Mononuclear cell (primary cell): ENCODE results near the gene PCSK4. TPM values are rescaled to one million over a fixed set of nuclear protein-coding genes. Genes with fewer than 3 reads are reported as not detected.

ENCODE experiments used
- H3K27me3 ChIP-seq: 2 replicates; pipeline ENCODE4 v1.6.0; 2011; ENCODE audit warnings: low read length, control low read depth; ENCODE audit not compliant: insufficient read depth
- H3K4me1 ChIP-seq: 2 replicates; pipeline ENCODE4 v1.5.1; 2011; ENCODE audit warnings: mild to moderate bottlenecking, low read length, control low read depth; ENCODE audit not compliant: insufficient read depth
- H3K4me3 ChIP-seq: 2 replicates; pipeline ENCODE4 v1.5.1; 2011; ENCODE audit warnings: mild to moderate bottlenecking, low read length, moderate library complexity
- H3K9me3 ChIP-seq: 2 replicates; pipeline ENCODE4 v1.5.1; 2011; ENCODE audit warnings: low read depth, mild to moderate bottlenecking, control low read depth, low read length
- total RNA-seq: library from RNA; depleted of rRNA; stranded (reverse); fragments of >200 nt; gene quantifications from one replicate; pipeline ENCODE4 v1.2.3, GENCODE V29; 2012

Gene PCSK4
- total RNA-seq, 1 donor, result 1.2 TPM

GRCh38 chr19:1452802-1453524 lies 37.2 kb downstream of the PCSK4 start:
- Histone ChIP-seq H3K27me3 (peaks cover 75% of the 10 kb centered on the region), H3K9me3 (no peaks in the 10 kb centered on the region), H3K4me3 (no peak overlapping the region), H3K4me1 (peaks cover 20% of the 10 kb centered on the region)

DNA sequence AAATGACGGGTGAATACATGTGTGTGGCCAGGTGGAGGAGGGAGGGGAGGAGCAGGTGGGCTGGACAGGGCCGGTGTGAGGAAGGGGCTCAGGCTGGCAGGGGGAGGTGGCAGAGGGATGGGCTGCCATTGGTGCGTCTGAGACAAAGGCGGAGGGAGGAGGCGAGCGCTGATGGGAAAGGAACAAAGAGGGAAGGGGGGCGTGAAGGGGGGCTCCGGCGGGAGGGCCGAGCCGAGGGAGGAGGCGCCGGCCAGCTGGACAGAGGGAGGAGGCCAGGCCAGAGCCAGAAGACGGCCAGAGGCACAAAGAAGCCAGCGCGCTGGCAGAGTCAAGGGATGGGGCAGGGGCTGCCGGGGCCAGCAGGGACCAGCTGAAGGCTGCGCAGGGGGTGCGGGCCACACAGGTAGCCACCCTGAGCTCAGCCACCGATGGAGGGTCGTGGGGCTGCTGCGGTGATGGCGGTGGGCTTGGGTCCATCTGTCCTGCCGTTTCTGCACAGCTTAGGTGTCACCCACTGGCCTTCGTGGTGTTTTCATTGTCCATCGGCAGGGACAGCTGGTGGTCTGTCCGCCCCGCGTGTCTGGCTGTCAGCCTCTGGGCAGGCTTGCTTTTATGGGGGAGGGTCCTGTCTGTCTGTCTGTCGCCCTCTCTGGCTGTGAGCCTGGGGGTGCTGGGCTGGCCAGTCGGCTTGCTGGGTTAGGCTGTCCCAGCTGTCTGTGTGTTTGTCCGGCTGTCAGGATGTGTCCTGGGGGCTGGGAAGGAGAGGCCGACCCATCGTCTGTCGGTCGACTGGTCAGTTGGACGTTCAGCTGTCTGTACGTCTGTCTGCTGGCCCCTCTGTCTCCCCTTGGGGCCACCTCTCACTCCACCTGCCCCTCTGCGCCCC lies 38.0 kb downstream of the PCSK4 start:
- H3K4me3 ChIP-seq, result no peak overlapping the region
- no peaks in the 10 kb centered on the region for H3K9me3 ChIP-seq
- H3K27me3 ChIP-seq, result peaks cover 78% of the 10 kb centered on the region
- H3K4me1 ChIP-seq, result peaks cover 21% of the 10 kb centered on the region

DNA sequence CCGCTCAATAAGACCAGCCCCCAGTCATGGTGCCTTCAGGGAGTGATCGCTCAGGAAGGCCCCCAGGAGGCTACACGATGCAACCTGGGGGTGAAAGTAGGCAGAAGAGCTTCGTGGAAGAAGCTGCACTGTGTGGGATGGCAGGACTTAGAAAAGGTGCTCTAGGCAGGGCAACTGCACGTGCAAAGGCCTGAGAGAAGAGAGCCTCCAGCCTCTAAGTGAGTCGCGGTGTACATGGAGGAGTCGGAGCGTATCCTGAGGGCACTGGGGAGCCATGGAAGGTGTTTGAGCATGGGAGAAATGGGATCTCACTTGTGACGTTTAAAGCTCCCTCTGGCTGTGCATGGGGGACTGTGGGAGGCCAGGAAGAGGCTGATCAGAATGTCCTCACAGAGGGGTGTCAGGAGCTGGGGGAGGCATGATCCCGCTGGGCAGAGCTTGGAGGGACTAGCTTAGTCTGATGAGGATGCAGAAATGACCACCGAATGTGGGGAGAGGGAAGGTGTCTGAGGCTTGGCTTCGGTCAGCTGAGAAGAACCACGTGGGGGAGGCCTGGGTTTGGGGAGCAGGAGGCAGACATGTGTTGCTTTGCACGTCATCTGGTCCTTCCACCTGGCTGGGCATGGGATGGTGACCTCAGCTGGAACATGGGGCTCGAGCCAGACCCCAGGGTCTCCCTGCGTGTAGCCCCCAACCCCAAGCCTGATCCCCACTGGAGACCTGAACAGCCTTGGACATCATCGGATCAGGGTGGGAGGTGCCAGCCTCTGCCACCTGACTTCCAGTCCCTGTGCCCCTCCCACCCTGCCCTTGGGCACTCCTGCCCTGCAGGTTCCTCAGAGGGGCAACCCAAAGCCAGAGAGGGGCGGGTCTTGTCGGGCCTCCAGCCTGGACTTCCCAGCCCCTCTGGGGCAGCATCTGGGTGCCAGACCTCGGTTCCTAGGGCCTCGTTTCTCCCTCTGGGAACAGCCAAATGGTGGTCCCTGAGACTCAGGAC lies 39.1 kb downstream of the PCSK4 start:
- peaks cover 31% of the 10 kb centered on the region for H3K4me1 ChIP-seq
- H3K4me3 ChIP-seq, result no peak overlapping the region
- peaks cover 76% of the 10 kb centered on the region for H3K27me3 ChIP-seq
- no peaks in the 10 kb centered on the region for H3K9me3 ChIP-seq

DNA sequence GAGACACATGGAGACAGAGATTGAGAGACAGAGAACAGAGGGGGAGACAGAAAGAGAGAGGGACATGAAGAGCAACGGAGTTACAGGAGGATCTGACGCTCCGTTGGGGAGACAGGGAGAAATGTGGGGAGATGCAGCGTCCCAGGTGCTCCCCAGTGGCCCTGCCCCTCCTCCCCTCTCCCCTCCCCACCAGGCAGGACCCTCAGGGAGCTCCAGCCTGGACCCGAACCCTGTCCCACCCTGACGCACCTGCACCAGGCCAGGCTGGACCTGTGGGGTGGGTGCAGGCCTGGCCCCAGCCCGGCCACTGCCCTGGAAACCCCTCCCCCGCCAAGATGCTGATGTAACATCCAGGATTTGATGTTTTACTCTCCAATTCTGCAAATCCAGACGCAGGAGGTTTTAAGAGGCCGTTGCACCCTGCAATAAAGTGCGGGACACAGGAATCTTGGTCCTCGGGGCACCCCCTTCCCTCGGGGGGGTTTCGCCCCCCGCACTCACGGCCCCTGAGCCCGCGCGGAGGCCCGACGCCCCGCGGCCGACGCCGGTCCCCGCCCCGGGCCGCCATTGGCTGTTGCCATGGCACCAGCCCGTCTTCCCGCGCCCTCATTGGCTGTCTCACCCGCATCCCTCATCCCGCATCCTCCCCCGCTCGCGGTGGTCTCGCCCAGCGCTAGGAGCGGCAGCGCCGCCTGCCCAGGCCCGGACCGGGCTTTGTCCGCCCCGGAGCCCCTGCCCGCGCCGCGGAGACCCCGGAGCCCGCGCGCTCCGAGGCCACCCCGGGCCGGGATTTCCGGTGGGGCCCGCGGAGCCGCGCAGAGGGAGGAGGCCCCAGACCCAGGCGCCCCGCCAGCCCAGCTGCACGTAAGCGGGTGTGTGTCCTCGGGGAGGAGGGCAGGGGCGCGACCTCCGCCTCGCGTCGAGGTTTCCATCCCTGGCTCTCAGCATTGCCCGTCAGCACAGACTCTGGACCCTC lies 40.4 kb downstream of the PCSK4 start, which contains the start of gene APC2:
TSS of gene APC2 (plus strand) at position 655 of the 976 bp plus-strand sequence. CDS start 2,881 bp downstream, outside the sequence.
- Histone ChIP-seq H3K4me3 (no peak within 1 kb of the TSS), H3K27me3 (peaks cover 65% of the 10 kb centered on the region), H3K9me3 (no peaks in the 10 kb centered on the region)

DNA sequence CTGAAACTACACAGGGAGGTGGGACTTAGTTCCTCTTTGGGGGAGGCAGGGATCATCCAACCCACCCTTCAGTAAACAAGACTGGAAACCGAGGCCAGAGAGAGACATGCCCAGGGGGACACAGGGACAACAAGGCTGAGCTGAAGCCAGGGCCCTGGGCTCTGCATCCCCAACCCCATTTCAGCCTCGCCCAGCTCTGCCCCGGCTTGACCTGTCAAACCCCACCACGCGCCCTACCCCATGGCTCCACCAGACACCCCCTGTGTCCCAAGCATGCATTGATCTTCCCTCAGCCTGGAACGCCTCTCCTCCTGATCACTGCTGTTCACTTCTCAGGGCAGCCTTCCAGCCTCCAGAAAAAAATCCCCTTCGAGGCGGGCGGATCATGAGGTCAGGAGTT lies 42.2 kb downstream of the PCSK4 start:
- Histone ChIP-seq H3K4me3 (no peak overlapping the region), H3K4me1 (peaks cover 34% of the 10 kb centered on the region), H3K9me3 (no peaks in the 10 kb centered on the region), H3K27me3 (peaks cover 56% of the 10 kb centered on the region)

More for the DNA sequence above, 40.4 kb downstream of the PCSK4 start, which contains the start of gene APC2:
- peaks cover 30% of the 10 kb centered on the region for H3K4me1 ChIP-seq

DNA sequence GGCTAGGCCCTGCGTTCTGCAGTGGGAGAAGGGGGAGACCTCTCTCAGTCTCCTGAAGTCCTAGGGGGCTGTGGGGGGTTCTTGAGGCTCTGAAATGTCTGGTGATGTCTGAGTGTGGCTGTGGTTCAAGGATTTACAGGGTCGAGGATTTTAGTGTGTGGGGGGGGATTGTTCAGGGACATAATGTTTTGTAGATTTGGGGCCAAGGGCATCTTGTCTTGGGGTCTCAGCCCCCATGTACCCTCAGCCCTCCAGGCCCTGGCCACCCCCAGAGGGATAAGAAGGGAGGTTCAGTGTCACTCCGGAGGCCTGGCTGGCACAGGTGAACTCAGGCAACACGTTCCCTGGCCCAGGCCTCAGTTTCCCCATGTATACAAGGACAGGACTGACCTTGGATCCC lies 42.6 kb downstream of the PCSK4 start:
- H3K27me3 ChIP-seq, result peaks cover 54% of the 10 kb centered on the region
- no peaks in the 10 kb centered on the region for H3K9me3 ChIP-seq
- no peak overlapping the region for H3K4me3 ChIP-seq
- H3K4me1 ChIP-seq, result peaks cover 34% of the 10 kb centered on the region

- no peak overlapping the region for H3K4me3 ChIP-seq
- peaks cover 50% of the 10 kb centered on the region for H3K27me3 ChIP-seq
- peaks cover 34% of the 10 kb centered on the region for H3K4me1 ChIP-seq
- H3K9me3 ChIP-seq, result no peaks in the 10 kb centered on the region
Measured at GRCh38 chr19:1446713-1447481, 43.3 kb downstream of the PCSK4 start.

DNA sequence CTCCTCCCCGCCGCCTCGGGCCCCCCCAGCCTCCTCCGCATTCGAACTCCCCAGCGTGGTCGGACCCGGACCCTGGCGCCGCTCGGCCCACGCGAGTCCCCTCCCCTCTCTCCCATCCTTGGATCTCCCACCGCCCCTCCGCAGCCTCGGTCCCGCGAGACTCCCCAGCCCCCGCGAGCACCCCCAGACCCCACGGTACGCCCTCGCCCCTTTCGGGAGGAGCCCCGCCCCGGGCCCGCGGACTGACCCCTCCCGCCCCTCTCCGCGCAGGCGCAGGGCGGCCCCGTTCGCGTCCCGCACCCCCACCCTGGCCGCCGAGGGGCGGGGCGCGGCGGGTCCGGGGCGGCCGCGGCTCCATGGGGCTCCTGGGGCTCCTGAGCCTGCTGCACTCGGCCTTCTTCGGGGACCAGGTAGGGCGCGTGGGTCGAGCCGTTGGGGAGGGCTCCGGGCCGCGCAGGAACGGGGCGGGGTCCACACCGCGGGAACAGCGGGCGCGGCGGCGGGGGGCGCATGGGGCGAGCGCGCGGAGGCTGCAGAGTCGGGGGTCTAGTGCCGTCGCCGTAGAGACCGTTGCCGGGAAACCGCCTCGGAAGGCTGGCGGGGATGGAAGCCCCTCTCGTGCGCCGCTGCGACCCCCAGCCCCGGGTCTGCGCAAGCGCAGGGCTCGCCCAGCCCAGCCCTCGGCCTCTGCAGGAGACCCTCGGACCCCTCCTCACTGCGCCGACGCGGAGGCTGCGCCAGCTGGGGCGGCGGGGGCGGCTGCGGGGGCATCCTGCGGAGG lies 44.0 kb downstream of the PCSK4 start:
- Histone ChIP-seq H3K4me3 (no peak overlapping the region), H3K4me1 (peaks cover 34% of the 10 kb centered on the region), H3K27me3 (peaks cover 43% of the 10 kb centered on the region)

GRCh38 chr19:1445185-1445931 lies 44.8 kb downstream of the PCSK4 start:
- peak overlapping the region; percentile 27 for H3K4me3 ChIP-seq
- peaks cover 35% of the 10 kb centered on the region for H3K27me3 ChIP-seq
- H3K4me1 ChIP-seq, result peaks cover 38% of the 10 kb centered on the region
- H3K9me3 ChIP-seq, result no peaks in the 10 kb centered on the region

More for the DNA sequence above, 44.0 kb downstream of the PCSK4 start:
- H3K9me3 ChIP-seq, result no peaks in the 10 kb centered on the region

DNA sequence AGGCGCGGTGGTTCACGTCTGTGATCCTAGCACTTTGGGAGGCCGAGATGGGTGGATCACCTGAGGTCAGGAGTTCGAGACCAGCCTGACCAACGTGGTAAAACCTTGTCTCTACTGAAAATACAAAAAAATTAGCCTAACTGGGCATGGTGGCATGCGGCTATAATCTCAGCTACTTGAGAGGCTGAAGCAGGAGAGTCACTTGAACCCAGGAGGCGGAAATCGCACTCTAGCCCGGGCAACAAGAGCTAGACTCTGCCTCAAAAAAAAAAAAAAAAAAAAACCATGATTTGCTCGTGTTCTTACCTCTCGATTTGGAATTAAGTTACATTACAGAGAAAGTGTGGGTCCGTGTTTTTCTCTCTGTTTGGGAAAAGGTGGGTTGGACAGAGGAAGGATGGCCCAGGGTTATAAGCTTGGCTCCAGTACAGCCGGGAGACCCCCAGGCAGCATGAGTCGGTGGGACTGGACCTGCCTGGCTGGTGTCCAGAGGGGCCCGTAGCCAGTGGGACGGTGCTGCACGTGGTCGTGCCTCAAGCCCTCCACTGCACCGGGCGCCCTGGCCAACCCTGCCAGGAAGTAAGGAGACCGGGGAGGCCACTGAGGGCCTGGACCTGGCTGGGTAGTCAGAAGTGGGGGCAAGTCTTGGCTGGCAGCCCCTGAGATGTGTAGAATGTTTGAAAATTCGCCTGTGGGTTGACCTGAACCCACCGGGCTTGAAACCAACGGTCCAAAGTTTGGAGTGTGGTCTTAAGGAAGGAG lies 48.3 kb downstream of the PCSK4 start:
- Histone ChIP-seq H3K27me3 (peaks cover 5% of the 10 kb centered on the region), H3K4me1 (peaks cover 44% of the 10 kb centered on the region)

GRCh38 chr19:1441022-1441426 lies 49.1 kb downstream of the PCSK4 start:
- H3K4me1 ChIP-seq, result peaks cover 37% of the 10 kb centered on the region
- no peak overlapping the region for H3K4me3 ChIP-seq
- H3K9me3 ChIP-seq, result no peaks in the 10 kb centered on the region
- H3K27me3 ChIP-seq, result no peaks in the 10 kb centered on the region

More for the DNA sequence above, 48.3 kb downstream of the PCSK4 start:
- Histone ChIP-seq H3K9me3 (no peaks in the 10 kb centered on the region), H3K4me3 (no peak overlapping the region)
